Activated CD4-positive, alpha-beta memory T cell treated with anti-CD3 and anti-CD28 coated beads for 36 hours (primary cell): ENCODE measurements around the gene TMC6. TPM values are rescaled to one million over a fixed set of nuclear protein-coding genes. Genes with fewer than 3 reads are reported as not detected.

ENCODE experiments used
- CTCF ChIA-PET: fragments of 350-600 bp; sonication (Branson Sonifier 250); formaldehyde crosslinking; loops from one replicate; lab custom pipeline; 2021; ENCODE audit warnings: antibody characterized with exemption, inconsistent platforms; lab: Charles Lee
- POLR2A ChIA-PET: fragments of 350-600 bp; sonication (Branson Sonifier 250); formaldehyde crosslinking; loops from one replicate; lab custom pipeline; 2021; ENCODE audit warnings: antibody characterized with exemption; lab: Charles Lee
- DNase-seq: peaks from one replicate; pipeline ENCODE4 v3.0.0-alpha.2; 2020
- H3K27ac Mint-ChIP-seq: one replicate; pipeline ENCODE4 v1.8.0; 2021; ENCODE audit warnings: mixed read lengths
- H3K27me3 Mint-ChIP-seq: one replicate; pipeline ENCODE4 v1.8.0; 2021; ENCODE audit warnings: mixed read lengths
- H3K36me3 Mint-ChIP-seq: one replicate; pipeline ENCODE4 v1.8.0; 2021; ENCODE audit warnings: mixed read lengths
- H3K4me1 Mint-ChIP-seq: one replicate; pipeline ENCODE4 v1.8.0; 2021; ENCODE audit warnings: low read depth, mixed read lengths
- H3K4me3 Mint-ChIP-seq: one replicate; pipeline ENCODE4 v1.8.0; 2021; ENCODE audit warnings: mild to moderate bottlenecking, mixed read lengths
- H3K9me3 Mint-ChIP-seq: one replicate; pipeline ENCODE4 v1.8.0; 2021; ENCODE audit warnings: mixed read lengths
- intact Hi-C: fragments of 100-400 bp; cut with micrococcal nuclease; formaldehyde crosslinking; loops from one replicate; pipeline ENCODE4 v1.15.1; 2023
- total RNA-seq, 2 experiments: library from RNA; stranded (reverse); gene quantifications; one replicate each; pipeline ENCODE4 v1.2.3, GENCODE V29; 2021

Gene TMC6
- total RNA-seq, 2 experiments from 2014 or later = 157 to 162 TPM

DNA sequence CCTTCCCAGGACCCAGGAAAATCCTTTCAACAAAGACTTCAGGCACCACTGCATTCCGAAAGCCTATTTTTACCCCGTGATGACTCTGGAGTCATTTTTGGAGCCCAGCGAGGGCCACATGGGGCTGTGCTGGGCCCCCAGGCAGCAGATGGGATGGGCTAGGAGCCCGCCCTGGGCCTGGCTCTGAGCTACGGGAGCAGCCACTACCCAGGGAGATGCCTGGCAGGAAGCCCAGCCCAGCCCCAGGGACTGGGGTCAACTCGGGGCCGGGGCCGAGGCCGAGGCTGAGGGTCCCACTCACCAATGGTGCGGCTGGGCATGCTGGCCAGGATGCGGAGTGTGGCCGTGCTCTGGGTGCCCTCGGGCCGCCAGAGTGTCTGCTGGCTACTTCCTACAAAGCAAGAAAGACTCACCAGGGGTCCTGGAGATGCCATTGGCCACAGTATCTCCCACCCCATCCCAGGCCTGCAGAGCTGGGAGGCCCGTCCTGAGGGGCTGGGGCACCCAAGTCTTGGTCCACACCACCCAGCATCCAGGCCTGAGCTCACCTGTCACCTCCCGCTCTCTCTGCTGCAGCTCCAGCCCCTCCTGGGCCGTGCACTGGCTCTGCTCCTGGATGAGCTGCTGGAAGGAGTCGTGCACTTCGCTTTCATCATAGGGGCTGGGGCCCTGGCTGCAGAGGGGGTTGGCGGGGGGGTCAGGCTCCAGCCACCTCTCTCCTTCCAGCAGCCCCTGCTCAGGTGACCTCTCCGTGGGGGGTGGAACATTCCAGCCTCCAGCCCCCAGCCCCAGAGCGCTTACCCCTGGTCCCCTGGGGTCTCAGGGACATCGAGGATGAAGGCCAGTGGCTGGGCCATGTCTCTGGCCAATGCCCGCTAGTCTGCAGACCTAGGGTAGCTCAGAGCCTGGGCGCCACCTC, 2.3 kb downstream of the TMC6 start:
- Mint-ChIP-seq H3K4me3 (peak overlapping the region; percentile 91), H3K27ac (peak overlapping the region; percentile 90), H3K36me3 (peaks cover 55% of the 10 kb centered on the region), H3K4me1 (peaks cover 63% of the 10 kb centered on the region), H3K9me3 (no peaks in the 10 kb centered on the region), H3K27me3 (no peaks in the 10 kb centered on the region)
- ChIA-PET CTCF (interaction anchor here (1.8 to 11.2 kb wide), 3 partner anchors 9 to 125 kb away, joined by 5 to 99 read pairs (median 7); no protein-coding TSS in a partner anchor), POLR2A (interaction anchor here (1.1 to 1.7 kb wide), 4 partner anchors 8 to 43 kb away, joined by 3 to 7 read pairs (median 6); partner anchors contain the start of gene SYNGR2)
- DNase-seq = no peak
- intact Hi-C loops = no loop called here

- H3K27me3 Mint-ChIP-seq = no peaks in the 10 kb centered on the region
- H3K4me1 Mint-ChIP-seq = peaks cover 67% of the 10 kb centered on the region
- intact Hi-C loops = no loop called here
- no peaks in the 10 kb centered on the region for H3K9me3 Mint-ChIP-seq
- DNase-seq = peak; percentile 54
- peak overlapping the region; percentile 91 for H3K4me3 Mint-ChIP-seq
- ChIA-PET CTCF (interaction anchor here (1.0 to 11.2 kb wide), 5 partner anchors 10 to 126 kb away, joined by 4 to 99 read pairs (median 7); no protein-coding TSS in a partner anchor), POLR2A (interaction anchor here (0.6 to 1.7 kb wide), 8 partner anchors 9 to 129 kb away, joined by 3 to 7 read pairs (median 4); partner anchors contain the start of gene SYNGR2)
- H3K27ac Mint-ChIP-seq = peak overlapping the region; percentile 38
- peaks cover 55% of the 10 kb centered on the region for H3K36me3 Mint-ChIP-seq
These were observed 3.2 kb downstream of the TMC6 start for GRCh38 chr17:78125138-78125913.

DNA sequence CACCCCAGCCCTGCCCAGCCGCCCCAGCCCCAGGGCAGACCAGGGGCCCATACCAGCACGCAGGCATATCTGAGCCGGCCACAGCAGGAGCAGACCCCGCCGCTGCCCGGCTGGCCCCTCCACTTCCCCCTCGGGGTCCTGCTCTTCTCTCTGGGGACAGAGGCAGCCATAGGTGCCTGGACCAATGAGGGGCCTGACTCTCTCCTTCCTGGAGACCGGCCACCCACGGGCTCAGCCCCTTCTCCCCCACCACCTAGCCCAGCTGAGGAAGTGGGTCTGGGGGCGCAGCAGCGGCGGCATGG, 3.8 kb downstream of the TMC6 start:
- peaks cover 63% of the 10 kb centered on the region for H3K4me1 Mint-ChIP-seq
- H3K36me3 Mint-ChIP-seq = peaks cover 57% of the 10 kb centered on the region
- no peaks in the 10 kb centered on the region for H3K9me3 Mint-ChIP-seq
- H3K27me3 Mint-ChIP-seq = no peaks in the 10 kb centered on the region
- intact Hi-C loops = no loop called here
- CTCF ChIA-PET = interaction anchor here (1.0 to 11.2 kb wide), 5 partner anchors 11 to 105 kb away, joined by 4 to 99 read pairs (median 7); no protein-coding TSS in a partner anchor
- POLR2A ChIA-PET = interaction anchor here (0.6 to 1.6 kb wide), 6 partner anchors 9 to 130 kb away, joined by 3 to 7 read pairs (median 4); partner anchors contain the start of gene SYNGR2
- peak overlapping the region; percentile 91 for H3K4me3 Mint-ChIP-seq
- no peak for DNase-seq
- peak overlapping the region; percentile 38 for H3K27ac Mint-ChIP-seq

- H3K27me3 Mint-ChIP-seq = no peaks in the 10 kb centered on the region
- DNase-seq = no peak
- intact Hi-C loops = no loop called here
These were observed 4.3 kb downstream of the TMC6 start for GRCh38 chr17:78124081-78124835.

DNA sequence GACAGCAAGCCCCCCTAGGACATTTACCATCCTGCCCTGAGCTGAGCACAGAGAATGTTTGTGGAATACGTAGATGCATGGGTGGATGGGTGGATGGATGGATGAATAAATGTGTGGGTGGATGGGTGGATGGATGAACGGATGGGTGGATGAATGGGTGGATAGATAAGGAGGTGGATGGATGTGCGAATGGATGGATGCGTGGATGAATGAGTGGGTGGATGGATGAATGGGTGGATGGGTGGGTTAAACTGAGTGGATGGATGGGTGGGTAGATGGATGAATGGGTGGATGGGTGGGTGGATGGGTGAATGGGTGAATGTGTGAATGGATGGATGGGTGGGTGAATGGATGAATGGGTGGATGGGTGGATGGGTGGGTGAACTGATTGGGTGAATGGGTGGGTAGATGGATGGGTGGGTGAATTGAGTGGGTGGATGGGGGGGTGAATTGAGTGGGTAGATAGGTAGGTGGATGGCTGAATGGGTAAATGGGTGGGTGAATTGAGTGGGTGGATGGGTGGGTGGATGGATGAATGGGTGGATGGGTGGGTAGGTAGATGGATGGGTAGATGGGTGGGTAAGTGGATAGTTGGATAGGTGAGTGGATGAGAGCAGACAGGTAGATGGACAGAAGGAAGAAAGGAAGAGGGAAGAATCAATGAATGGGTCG, 5.2 kb downstream of the TMC6 start:
- ChIA-PET POLR2A (interaction anchor here (0.7 to 0.8 kb wide), 2 partner anchors 7 to 53 kb away, joined by 3 read pairs; partner anchors contain the start of gene TMC8), CTCF (interaction anchor here (1.4 to 11.2 kb wide), 2 partner anchors 12 to 56 kb away, joined by 4 to 99 read pairs; no protein-coding TSS in a partner anchor)
- Mint-ChIP-seq H3K4me3 (peak overlapping the region; percentile 24), H3K27ac (peak overlapping the region; percentile 71), H3K36me3 (peaks cover 57% of the 10 kb centered on the region), H3K9me3 (no peaks in the 10 kb centered on the region), H3K4me1 (peaks cover 54% of the 10 kb centered on the region), H3K27me3 (no peaks in the 10 kb centered on the region)
- DNase-seq = no peak
- intact Hi-C loops = no loop called here

More at GRCh38 chr17:78124081-78124835, 4.3 kb downstream of the TMC6 start:
- CTCF ChIA-PET = interaction anchor here (1.0 to 11.2 kb wide), 4 partner anchors 10 to 104 kb away, joined by 4 to 99 read pairs (median 6); no protein-coding TSS in a partner anchor
- H3K4me1 Mint-ChIP-seq = peaks cover 59% of the 10 kb centered on the region
- H3K9me3 Mint-ChIP-seq = no peaks in the 10 kb centered on the region
- peak overlapping the region; percentile 71 for H3K27ac Mint-ChIP-seq
- peaks cover 57% of the 10 kb centered on the region for H3K36me3 Mint-ChIP-seq
- peak overlapping the region; percentile 24 for H3K4me3 Mint-ChIP-seq
- POLR2A ChIA-PET = interaction anchor here (0.7 to 1.6 kb wide), 5 partner anchors 10 to 292 kb away, joined by 3 to 7 read pairs (median 3); no protein-coding TSS in a partner anchor

DNA sequence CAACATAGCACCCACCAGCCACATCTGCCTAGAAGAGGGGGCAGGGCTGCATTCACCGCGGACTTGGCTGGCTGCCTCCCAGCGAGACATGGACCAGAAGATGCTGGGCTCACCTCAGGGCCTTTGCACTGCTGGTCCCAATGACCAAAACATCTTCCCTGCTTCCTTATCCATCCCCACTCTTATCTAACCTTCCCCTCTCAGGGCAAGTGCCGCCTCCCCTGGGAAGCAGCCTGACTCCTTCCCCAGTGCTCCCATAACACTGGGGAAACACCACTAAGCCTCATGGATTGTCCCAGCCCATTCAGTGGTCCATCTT, 5.7 kb downstream of the TMC6 start:
- H3K4me1 Mint-ChIP-seq = peaks cover 56% of the 10 kb centered on the region
- no peak for DNase-seq
- H3K27ac Mint-ChIP-seq = peak overlapping the region; percentile 9

DNA sequence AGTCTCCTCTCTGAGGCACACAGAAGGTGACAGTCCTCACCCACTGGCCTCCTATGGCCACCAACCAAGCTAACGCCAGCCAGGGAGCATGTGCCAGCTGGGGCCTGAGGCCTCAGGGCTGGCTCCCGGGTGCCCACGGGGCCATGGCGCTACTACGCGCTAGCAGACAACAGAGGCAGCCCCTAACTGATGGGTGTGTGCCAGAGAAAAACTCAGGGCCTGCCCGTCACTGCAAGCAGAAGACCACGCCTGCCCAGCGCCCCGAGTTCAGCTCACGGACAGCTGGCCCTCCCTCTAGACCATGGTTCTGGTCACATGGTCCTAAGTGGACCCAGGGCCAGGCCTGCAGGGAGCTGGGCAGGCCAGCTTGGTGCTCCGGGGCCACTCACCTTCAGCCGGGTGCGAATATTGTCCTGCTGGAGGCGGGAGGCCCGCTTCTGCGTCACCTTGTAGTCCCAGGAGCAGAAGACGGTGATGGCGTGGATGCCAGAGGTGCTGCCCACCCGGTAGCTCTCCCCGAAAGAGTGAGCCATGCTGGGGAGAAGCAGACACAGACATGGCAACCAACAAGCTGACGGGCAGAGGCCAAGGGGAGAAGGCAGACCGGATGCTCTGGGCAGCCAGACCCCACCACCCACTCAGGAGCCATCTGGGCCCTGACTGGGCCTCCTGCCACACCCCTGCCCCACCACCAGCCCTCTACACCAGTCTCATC, 6.2 kb downstream of the TMC6 start:
- H3K9me3 Mint-ChIP-seq = no peaks in the 10 kb centered on the region
- intact Hi-C loops = no loop called here
- no peak for DNase-seq
- H3K27ac Mint-ChIP-seq = peak overlapping the region; percentile 77
- H3K4me1 Mint-ChIP-seq = peaks cover 56% of the 10 kb centered on the region
- H3K27me3 Mint-ChIP-seq = no peaks in the 10 kb centered on the region
- H3K4me3 Mint-ChIP-seq = peak overlapping the region; percentile 72
- H3K36me3 Mint-ChIP-seq = peaks cover 53% of the 10 kb centered on the region
- ChIA-PET CTCF (interaction anchor here (1.3 to 11.2 kb wide), 3 partner anchors 8 to 13 kb away, joined by 3 to 99 read pairs (median 19); partner anchors contain the start of gene TMC8), POLR2A (interaction anchor here (0.8 to 1.0 kb wide), 2 partner anchors 8 to 10 kb away, joined by 3 read pairs; partner anchors contain the start of gene TMC8)

More for the DNA sequence above, 5.7 kb downstream of the TMC6 start:
- intact Hi-C loops = no loop called here
- Mint-ChIP-seq H3K27me3 (no peaks in the 10 kb centered on the region), H3K9me3 (no peaks in the 10 kb centered on the region), H3K36me3 (peaks cover 57% of the 10 kb centered on the region), H3K4me3 (peak overlapping the region; percentile 72)
- ChIA-PET POLR2A (interaction anchor here (0.8 kb wide), 1 partner anchor 8 kb away, joined by 3 read pairs; the partner anchor contains the start of gene TMC8), CTCF (interaction anchor here (1.3 to 11.2 kb wide), 3 partner anchors 8 to 13 kb away, joined by 3 to 99 read pairs (median 19); partner anchors contain the start of gene TMC8)

GRCh38 chr17:78121801-78122215, 6.7 kb downstream of the TMC6 start:
- Mint-ChIP-seq H3K4me3 (peak overlapping the region; percentile 72), H3K4me1 (peaks cover 52% of the 10 kb centered on the region), H3K9me3 (no peaks in the 10 kb centered on the region), H3K36me3 (peaks cover 52% of the 10 kb centered on the region), H3K27me3 (no peaks in the 10 kb centered on the region), H3K27ac (peak overlapping the region; percentile 77)
- intact Hi-C loops = loop anchor here (1.0 kb wide), 1 partner anchor 12 kb away; no protein-coding TSS in a partner anchor
- POLR2A ChIA-PET = interaction anchor here (1.0 to 1.5 kb wide), 2 partner anchors 8 to 10 kb away, joined by 3 to 4 read pairs; partner anchors contain the start of gene TMC8
- DNase-seq = no peak
- CTCF ChIA-PET = interaction anchor here (1.3 to 11.2 kb wide), 4 partner anchors 9 to 51 kb away, joined by 3 to 99 read pairs (median 11); partner anchors contain the start of gene TMC8

- Mint-ChIP-seq H3K4me1 (peaks cover 51% of the 10 kb centered on the region), H3K27ac (peak overlapping the region; percentile 77), H3K9me3 (no peaks in the 10 kb centered on the region), H3K27me3 (no peaks in the 10 kb centered on the region), H3K4me3 (peak overlapping the region; percentile 72), H3K36me3 (peaks cover 49% of the 10 kb centered on the region)
- intact Hi-C loops = loop anchor here (1.0 kb wide), 1 partner anchor 13 kb away; no protein-coding TSS in a partner anchor
- DNase-seq = peak; percentile 75
- ChIA-PET CTCF (interaction anchor here (0.8 to 11.2 kb wide), 4 partner anchors 8 to 52 kb away, joined by 3 to 99 read pairs (median 11); partner anchors contain the start of gene TMC8), POLR2A (interaction anchor here (0.5 to 1.5 kb wide), 4 partner anchors 9 to 19 kb away, joined by 3 to 4 read pairs (median 3); partner anchors contain the start of gene TMC8)
These were observed 7.4 kb downstream of the TMC6 start for GRCh38 chr17:78120971-78121800.
